ENCODE data around the gene LCORL. TPM values are rescaled to one million over a fixed set of nuclear protein-coding genes. Genes with fewer than 3 reads are reported as not detected.

LCORL gene
- total RNA-seq, 1 experiment from 2014 or later = 15.5 TPM

- Mint-ChIP-seq H3K9me3 (no peaks in the 10 kb centered on the region), H3K4me1 (peaks cover 0 to 2% of the 10 kb centered on the region in 2 experiments; a peak in 1 of 4 replicates), H3K27me3 (ENCODE audit: low read depth) (no peaks in the 10 kb centered on the region), H3K36me3 (ENCODE audit: insufficient read depth in 1 of 3, low read depth in 3 of 3) (no peaks in the 10 kb centered on the region), H3K4me3 (no peak overlapping the region), H3K27ac (no peak overlapping the region)
- Histone ChIP-seq H3K23ac (ENCODE audit: insufficient read length, low read depth, low read length) (no peak overlapping the region), H3K9ac (ENCODE audit: extremely low read depth, insufficient read length, low read length) (no peak overlapping the region), H2BK120ac (ENCODE audit: low read depth, low read length, poor library complexity, severe bottlenecking) (no peak overlapping the region), H4K8ac (replicated peaks; ENCODE audit: insufficient read length, low read depth, low read length) (no peak overlapping the region), H3K27me3 (ENCODE audit: insufficient read depth, low read length) (no peaks in the 10 kb centered on the region), H3K18ac (ENCODE audit: insufficient read length, low read depth, low read length) (no peak overlapping the region), H3K4me1 (ENCODE audit: insufficient read depth, low read length) (no peaks in the 10 kb centered on the region), H3K9me3 (ENCODE audit: control insufficient read depth, low read depth, low read length) (no peaks in the 10 kb centered on the region), H2BK5ac (ENCODE audit: insufficient read length, low read length) (no peak overlapping the region), H3K14ac (ENCODE audit: insufficient read depth, low read length) (no peak overlapping the region), H3K79me2 (ENCODE audit: insufficient read depth, low read length) (no peaks in the 10 kb centered on the region), H2BK15ac (ENCODE audit: low read depth, low read length) (no peak overlapping the region), H3K79me1 (ENCODE audit: insufficient read depth, low read depth, low read length, poor library complexity, severe bottlenecking) (no peaks in the 10 kb centered on the region), H2BK20ac (ENCODE audit: low read depth, low read length, poor library complexity, severe bottlenecking) (no peak overlapping the region), H3K27ac (ENCODE audit: insufficient read length, low read depth, low read length) (no peak overlapping the region), H3K4ac (ENCODE audit: low read depth, low read length) (no peak overlapping the region), H3K56ac (ENCODE audit: insufficient read length, low read depth, low read length) (no peak overlapping the region), H2AFZ (ENCODE audit: low read length) (no peak overlapping the region), H3K23me2 (ENCODE audit: insufficient read length, low read depth, low read length, poor library complexity, severe bottlenecking) (no peaks in the 10 kb centered on the region), H2AK5ac (ENCODE audit: insufficient read length, low read length) (no peak overlapping the region), H4K20me1 (ENCODE audit: control insufficient read depth, insufficient read depth, insufficient read length) (no peaks in the 10 kb centered on the region), H4K91ac (ENCODE audit: insufficient read length, low read depth, low read length) (no peak overlapping the region), H3T11ph (ENCODE audit: low read length) (no peak overlapping the region), H4K5ac (ENCODE audit: insufficient read length, low read depth, low read length) (no peak overlapping the region), H3K4me2 (ENCODE audit: insufficient read depth, insufficient read length, low read length) (no peak overlapping the region), H2BK12ac (ENCODE audit: insufficient read length, low read depth, low read length) (no peak overlapping the region)
- no CpG with 5 or more reads among the region's 3 CpGs for WGBS (ENCODE audit: extremely low coverage, insufficient read length, low lambda C conversion rate)
- no peak for DNase-seq
- TF ChIP-seq CTCF (conservative IDR thresholded peaks at IDR 0.05) = no peak
Measured at GRCh38 chr4:17895481-17895880, 126.1 kb downstream of the LCORL start.

Measured in H9 (cell line).